Muscle of arm (tissue), 12 donors: ENCODE measurements around the gene ROR2. TPM values are rescaled to one million over a fixed set of nuclear protein-coding genes. Genes with fewer than 3 reads are reported as not detected.
"Not testable (repeated sequence)": the region's sequence is repeated elsewhere in the genome, so short reads cannot be mapped to it uniquely, and the experiment has no call there.

Experiments
- DNase-seq: peaks from one replicate; pipeline ENCODE4 v3.0.0-alpha.2; 2013
- polyA plus RNA-seq, 12 donors: library from polyadenylated mRNA; unstranded; fragments of 120-200 nt; gene quantifications; one replicate each; pipeline ENCODE4 v1.2.1, GENCODE V29; 2013; ENCODE audit not compliant: insufficient read length in 12 of 12

ROR2 gene
- polyA plus RNA-seq, 12 donors = 1.7 to 13.4 (median 3.2) TPM; not detected in 1

DNA sequence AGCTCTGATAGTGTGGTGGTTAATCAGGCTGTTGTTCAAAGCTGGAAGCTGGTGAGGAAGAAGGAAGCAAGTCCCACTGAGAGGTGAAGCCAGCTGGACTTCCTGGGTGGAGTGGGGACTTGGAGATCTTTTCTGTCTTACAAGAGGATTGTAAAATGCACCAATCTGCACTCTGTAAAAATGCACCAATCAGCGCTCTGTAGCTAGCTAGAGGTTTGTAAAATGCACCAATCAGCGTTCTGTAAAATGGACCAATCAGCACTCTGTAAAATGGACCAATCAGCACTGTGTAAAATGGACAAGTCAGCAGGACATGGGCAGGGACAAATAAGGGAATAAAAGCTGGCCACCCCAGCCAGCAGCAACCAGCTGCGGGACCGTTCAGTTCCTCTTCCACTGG, 432.7 kb downstream of the ROR2 start:
- DNase-seq = not testable (repeated sequence)

- DNase-seq = no peak
These were observed 433.3 kb downstream of the ROR2 start for GRCh38 chr9:91516777-91517176.

GRCh38 chr9:91516081-91516480, 433.9 kb downstream of the ROR2 start:
- DNase-seq = no peak

- DNase-seq = no peak
These were observed 434.8 kb downstream of the ROR2 start for GRCh38 chr9:91515074-91515687.

Other genes with a start within 250 kb of the ROR2 start
- 10 to 100 TPM in 11 of 12 donors, not detected in 1; 40.5 to 69.6 (median 50.9) TPM for gene SPTLC1, start 165.2 kb upstream of the ROR2 start, polyA plus RNA-seq